SW 1271 (cell line): Measurements from ENCODE around the gene CASKIN2.
"Not testable (repeated sequence)": the region's sequence is repeated elsewhere in the genome, so short reads cannot be mapped to it uniquely, and the experiment has no call there.

ENCODE experiments used
- DNase-seq, 2 experiments: peaks; one replicate each; lab custom pipeline; 2025; lab: John Stamatoyannopoulos, UW

Gene CASKIN2

GRCh38 chr17:75490953-75491649 is 24.2 kb downstream of the CASKIN2 start:
- DNase-seq, result no peak

DNA sequence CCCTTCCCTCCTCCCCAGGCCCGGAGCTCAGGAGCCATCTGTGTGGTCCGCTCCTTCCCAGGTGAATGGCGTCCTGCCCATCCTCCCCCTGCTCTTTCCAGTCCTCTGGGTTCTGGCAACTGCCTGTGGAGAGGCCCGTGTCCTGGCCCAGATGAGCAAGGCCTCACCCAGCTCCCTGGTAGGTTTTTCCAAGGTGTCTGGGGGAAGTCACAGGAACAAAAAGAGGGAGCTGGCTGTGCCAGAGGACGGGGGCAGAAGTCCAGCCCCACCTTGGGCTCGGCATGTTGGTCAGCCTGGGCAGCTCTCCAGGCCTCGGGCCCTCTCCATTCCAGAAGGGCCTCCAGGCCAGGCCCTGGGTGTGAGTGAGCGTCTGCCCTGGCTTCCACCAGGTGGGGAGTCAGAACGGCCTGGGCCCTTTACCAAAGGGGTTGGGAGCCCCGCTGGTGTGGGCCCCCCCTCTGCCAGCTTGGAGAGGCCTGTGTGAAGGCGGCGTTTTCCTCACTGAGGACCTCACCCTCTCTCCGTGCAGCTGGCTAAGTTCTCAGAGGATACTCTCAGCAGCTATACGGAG is 25.1 kb downstream of the CASKIN2 start:
- no peak for DNase-seq

DNA sequence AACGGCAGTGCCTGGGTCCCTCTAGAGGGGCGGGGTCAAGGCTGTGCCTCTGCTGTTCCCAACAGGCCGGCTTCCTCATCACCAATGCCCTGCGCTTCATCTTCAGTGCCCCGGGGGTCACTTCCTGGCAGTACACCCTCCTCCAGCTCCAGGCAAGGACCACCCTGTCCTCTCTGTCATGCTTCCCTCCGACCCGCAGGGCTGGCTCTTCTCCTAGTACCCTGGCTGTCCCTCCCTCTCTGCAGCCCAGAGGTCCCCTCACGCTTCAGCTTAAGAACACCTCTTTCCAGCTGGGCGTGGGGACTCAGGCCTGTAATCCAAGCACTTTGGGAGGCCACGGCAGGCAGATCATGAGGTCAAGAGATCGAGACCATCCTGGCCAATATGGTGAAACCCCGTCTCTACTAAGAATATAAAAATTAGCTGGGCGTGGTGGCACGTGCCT is 25.8 kb downstream of the CASKIN2 start:
- DNase-seq, result no peak

DNA sequence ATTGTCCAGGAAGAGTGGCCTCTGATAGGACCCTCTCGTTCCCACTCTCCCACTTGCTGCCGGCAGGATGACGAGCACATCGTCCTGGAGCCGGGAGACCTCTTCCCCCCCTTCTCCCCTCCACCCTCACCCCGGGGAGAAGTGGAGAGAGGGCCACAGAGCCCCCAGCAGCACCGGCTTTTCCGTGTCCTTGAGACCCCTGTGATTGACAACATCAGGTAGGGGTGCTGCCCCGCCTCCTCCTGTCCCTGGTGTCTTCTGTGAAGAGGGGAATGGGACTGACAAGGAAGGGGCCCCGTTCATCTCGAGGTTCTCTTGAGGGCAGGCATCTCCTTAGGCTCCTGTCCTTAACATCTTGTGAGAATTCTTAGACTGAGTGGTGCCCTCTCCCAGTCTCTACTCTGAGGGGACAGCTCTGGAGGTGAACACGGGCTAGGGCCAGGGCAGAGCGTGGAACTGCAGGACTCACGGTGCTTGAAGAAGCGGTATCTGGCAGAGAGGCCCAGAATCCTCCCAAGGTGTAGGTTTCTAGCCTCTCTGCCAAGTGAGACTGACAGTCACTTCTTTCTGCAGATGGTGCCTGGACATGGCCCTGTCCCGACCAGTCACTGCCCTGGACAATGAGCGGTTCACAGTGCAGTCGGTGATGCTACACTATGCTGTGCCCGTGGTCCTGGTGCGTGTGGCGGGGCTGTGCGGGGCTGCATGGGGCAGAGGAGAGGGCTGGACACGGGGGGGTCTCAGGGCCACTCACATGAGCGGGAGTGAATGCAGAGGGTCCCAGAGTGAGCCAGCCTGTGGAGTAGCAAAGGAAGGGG is 26.4 kb downstream of the CASKIN2 start:
- DNase-seq, result no peak

DNA sequence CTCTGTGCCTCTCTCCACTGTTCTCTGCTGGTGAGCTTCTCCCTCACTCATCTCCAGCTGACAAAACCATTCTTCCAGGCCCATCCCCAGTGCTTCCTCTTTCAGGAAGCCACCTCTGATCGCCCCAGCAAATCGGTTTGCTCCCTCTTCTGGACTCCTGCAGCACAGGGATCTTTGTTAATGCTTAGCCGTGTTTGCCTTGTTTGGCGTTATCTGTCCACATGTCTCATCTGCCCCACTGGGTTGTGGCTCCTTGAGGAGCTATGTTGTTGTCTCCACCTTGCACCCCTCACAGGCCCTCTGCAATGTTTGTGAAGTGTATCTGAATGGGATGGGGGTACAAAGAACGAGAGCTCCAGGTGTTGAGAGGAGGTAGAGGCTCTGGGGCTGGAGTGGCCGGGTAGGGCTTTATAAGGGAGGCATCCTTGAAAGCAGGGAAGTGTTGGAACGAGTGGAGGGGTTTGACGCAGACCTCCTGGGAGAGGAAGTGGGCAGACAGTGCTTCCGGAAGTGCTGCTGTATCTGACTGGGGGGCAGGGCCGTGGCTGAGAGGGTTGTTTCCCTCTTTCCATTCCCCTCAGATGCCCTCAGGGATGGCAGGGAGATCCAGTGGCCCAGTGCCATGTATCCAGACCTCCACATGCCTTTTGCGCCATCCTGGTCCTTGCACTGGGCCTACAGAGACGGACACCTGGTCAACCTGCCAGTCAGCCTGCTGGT is 27.8 kb downstream of the CASKIN2 start:
- DNase-seq, result no peak

DNA sequence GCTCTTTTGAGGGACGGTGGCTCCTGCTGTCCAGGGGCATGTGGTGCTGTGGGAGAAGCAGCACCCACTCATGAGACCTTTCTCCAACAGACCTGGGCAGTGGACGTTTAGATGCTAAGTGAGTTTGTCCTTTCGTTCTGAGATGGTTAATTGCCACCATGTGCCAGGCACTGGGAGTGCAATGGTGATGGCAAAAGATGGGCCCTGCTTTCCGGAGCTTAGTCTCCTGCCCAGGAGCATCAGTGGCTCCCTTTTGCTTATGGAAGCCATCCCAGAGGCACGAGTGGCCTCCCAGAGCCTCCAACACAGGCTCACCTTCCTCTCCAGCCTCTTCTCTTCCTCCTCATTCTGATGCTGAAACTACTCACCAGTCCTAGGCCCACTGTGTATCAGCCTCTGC is 28.4 kb downstream of the CASKIN2 start:
- DNase-seq, result no peak

GRCh38 chr17:75486151-75486550 is 29.2 kb downstream of the CASKIN2 start:
- DNase-seq, result no peak

GRCh38 chr17:75485688-75486087 is 29.6 kb downstream of the CASKIN2 start:
- no peak for DNase-seq

- no peak for DNase-seq
Observed at GRCh38 chr17:75482098-75482942, 33.0 kb downstream of the CASKIN2 start.

- DNase-seq, result no peak
Observed at GRCh38 chr17:75481194-75482068, 33.9 kb downstream of the CASKIN2 start.

DNA sequence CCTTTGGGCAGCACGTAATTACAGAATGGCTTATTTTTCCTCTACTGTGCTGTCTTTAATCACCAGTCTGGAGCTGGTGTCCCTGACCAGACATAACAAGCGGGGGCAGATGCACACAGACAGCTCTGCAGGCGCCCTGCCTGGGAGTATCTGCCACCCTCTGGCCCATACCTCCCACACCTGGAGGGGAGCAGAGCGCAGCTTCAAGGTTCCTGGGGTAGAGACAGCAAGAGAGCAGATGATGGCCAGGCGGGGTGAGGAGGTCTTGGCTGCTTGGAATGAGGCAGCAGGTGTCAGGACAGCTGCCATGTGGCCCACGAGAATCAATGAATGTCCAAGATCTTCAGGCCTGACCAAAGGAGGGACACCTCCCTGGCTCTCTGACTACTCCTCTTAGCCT is 35.1 kb downstream of the CASKIN2 start:
- DNase-seq, result no peak

DNA sequence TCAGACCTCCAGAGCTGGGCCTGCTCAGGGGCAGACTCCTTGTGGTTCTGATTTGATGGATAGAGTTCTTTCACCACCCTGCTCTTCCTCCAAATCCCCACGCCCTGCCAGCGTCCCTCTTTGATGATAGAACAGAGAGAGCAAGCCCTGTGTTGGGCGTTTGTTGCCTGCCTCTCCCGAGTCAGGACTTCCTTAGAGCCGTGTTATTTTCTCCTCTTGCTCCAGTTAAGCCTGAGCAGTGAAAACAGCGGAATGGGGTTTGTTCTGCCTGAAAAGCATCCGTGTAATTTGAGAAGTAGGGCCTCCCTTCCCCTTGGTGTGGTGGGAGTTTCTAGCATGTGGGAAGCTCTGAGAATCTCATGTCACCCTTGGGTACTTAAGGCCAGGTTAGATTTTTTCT is 36.8 kb downstream of the CASKIN2 start:
- DNase-seq, result no peak

DNA sequence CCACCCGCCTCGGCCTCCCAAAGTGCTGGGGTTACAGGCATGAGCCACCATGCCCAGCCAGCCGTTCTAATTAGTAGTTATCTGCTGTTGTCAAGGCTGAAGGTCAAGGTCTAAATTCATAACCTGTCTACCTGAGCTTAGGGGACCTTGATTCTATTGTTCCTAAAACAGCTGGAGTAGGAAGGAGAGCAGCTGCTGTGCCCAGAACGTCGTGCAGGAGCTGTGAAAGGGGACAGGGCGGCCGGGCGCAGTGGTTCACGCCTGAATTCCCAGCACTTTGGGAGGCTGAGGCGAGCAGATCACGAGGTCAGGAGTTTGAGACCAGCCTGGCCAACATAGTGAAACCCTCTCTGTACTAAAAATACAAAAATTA is 37.9 kb downstream of the CASKIN2 start:
- not testable (repeated sequence) for DNase-seq

- DNase-seq, result no peak
Observed at GRCh38 chr17:75476752-75477489, 38.4 kb downstream of the CASKIN2 start.

DNA sequence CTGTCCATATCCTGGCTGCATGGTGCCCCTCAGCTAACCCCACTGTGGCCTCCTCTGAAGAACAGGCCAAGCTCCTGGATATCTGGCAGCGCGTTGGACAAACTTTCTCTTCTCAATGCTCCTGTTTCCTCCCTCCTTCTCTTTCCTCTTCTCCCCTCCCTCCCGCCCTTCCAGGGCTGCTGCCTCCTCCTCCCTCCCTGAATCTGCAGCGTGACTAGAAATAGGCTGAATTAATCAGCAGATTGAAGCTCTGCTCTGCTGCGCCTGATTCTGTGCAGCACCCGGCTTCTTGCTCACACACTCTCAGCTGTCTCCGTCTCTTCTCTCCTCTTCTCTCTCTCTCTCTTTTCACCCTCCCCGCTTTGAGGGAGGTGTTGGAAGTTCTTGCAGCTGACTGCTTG is 39.1 kb downstream of the CASKIN2 start:
- no peak for DNase-seq

DNA sequence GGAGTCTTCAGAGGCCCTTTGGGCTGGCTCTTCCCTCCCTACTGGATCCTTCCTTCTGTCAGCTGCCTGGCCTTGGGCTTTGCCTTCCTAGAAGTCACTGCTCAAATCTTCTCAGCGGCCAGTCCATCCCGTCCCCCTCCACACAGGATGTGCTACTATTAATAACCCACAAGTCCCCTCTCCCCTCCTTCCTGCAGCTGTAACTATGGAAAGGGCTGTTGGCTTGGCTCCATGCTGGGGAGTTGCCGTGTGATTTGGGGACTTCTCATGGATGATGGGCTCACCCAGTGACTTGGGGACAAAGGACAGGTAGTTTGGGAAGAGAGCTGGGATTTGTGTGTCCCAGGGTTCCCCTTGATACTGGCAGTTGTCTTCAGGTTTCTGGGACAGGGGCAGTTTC is 39.5 kb downstream of the CASKIN2 start:
- DNase-seq, result no peak

GRCh38 chr17:75475144-75475835 is 40.0 kb downstream of the CASKIN2 start:
- no peak for DNase-seq

DNA sequence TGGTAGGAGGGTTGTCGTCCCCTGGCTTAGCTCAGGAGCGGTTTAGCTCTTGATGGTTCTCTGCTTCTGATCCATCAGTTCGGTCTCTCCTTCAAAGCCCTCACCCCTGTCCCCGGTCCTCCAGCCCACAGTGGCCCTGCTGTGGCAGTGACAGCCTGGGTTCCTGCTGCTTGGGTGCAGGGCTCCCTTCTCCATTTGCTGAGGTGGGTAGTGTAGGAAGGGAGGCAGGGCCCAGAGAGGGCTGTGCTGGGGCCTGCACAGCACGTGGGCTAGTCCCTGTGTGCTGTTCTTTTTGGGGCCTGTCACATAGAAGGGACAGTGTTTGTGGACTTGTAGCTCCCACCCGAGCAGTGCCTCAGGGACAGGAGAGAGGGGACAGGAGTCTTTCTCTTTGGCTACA is 40.6 kb downstream of the CASKIN2 start:
- DNase-seq, result no peak

- DNase-seq, result no peak
Observed at GRCh38 chr17:75473246-75473645, 42.1 kb downstream of the CASKIN2 start.
